ENCODE measurements around the gene VAT1L.

Gene VAT1L

GRCh38 chr16:78002915-78003538 is 214.7 kb downstream of the VAT1L start:
- peak; percentile 85 for DNase-seq

DNA sequence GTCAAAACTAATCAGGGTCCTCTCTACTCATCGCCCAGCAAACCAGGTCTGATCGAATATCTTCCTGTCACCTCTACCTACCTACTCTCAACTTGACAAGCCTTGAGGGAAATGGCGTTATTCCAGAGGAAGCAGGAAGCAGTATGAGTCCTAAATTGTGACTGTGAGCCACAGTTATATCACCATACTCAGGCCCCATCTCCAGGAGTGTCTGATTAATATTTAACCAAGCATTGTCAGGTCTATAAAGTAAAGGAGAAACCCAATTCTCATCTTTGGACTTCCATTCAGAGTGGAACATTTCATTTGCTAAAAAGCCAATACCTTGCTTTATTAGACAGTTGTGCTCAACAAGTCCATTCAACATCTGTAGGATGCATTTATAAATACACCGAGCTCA is 216.2 kb downstream of the VAT1L start:
- DNase-seq = no peak

DNA sequence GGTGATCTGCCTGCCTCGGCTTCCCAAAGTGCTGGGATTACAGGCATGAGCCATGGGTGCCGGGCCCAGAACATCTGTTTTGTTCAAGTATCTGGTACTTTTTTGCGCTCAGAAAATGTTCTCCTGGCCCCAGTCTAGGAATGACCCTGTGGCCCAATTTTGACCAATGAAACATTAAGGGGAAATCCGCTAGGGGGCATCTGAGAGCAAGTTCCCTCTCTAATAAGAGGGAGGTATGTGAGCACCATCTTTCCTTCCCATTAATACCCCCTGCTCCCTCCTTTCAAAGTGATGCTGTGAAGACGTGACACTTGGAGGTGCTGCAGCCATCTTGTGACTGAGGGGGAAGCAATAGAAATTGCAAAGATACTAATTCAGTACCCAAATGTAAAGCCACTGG is 217.5 kb downstream of the VAT1L start:
- peak in 1 of 2 donors; percentile 5 for DNase-seq

DNA sequence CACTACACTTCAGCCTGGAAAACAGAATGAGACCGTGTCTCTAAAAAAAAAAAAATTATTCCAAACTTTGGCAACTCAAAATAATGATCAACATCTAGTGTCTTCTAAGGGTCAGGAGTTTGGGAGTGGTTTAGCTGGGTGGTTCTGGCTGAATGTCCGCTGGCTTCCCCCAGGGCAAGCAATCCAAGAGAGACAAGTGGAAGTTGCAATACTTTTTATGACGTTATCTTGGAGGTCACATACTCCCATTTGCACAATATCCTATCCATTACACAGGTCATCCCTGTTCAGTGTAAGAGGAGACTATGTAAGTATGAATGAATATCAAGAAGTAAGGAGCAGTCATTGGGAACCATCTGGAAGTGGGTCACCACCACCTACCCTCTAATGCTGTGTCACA is 218.8 kb downstream of the VAT1L start:
- no peak for DNase-seq

DNA sequence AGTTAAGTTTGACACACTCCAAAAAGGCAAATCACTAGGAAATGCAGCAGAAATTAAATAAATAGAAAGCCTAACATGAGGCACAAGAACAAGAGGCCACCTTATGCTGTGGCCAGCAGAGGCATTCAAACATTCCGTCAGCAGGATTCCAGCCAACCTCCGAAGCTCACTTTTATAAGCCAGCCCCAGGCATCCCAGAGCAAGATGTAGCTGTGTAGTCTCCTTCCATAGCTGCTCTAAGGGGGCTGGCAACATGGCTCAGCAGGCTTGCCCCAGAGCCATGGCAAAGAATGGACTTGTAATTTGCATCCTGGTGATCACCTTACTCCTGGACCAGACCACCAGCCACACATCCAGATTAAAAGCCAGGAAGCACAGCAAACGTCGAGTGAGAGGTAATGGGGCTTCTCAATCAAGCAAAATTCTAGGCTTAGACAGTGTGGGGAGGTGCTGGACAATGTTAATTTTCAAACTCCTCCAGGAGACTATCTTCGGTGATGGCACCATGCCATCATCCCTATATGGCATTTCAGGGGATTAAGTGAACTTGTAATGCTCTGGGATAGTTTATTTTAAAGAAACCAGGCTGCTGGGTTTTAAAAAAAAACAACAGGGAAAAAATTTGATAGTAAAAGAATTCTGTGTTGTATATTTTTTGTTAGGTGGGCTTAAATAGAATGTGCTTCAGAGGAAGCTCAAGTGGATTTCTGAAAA is 234.1 kb downstream of the VAT1L start, which contains the start of gene CLEC3A:
Gene CLEC3A, plus strand, starts transcription at position 202 of the 714 bp plus-strand sequence. Its CDS starts 79 bp downstream, at position 281.
- DNase-seq = no peak

DNA sequence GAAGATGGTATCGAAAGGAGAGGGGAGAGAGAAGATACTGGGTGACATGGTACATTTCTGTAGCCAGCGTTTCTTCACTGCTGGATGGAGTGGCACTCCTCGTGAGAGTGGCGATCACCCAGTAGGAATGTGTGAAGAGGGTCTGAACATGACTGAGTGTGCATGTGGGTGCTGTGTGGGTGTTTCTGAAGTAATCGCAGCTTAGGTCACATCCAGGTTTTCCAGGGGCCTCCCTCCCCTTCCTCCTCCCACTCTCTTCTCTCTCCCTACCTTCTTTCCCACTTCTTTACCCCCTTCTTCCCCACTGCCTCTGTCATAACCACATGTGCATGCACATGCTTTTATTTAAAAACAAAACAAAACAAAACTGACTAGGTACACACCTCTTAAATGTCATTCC is 235.8 kb downstream of the VAT1L start:
- no peak for DNase-seq

DNA sequence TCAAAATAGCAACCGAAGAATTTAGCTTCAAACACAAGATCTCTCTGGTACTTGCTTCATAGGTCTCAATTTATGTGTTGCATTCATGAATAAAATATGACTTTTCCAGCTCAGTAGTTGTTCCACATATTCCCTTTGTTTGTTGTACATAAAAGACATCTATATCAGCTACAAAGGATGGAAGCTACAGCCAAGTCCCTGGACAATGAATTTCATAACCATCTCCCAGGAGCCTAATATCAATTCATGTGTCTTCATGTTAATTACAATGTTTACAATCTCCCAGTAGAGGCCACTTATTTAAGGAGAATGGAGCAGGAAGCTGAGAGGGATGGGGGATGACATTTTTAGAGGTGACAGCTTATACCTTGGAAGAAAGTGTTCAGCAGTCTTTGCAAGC is 237.3 kb downstream of the VAT1L start:
- DNase-seq = no peak

- no peak for DNase-seq
Observed at GRCh38 chr16:78028018-78028417, 239.7 kb downstream of the VAT1L start.
